ENCODE measurements around the gene GRIN2D.

Gene GRIN2D

GRCh38 chr19:48415806-48416221 lies 22.3 kb downstream of the GRIN2D start:
- H3K4me3 ChIP-seq, result no peak overlapping the region

GRCh38 chr19:48417421-48417820 lies 24.0 kb downstream of the GRIN2D start:
- no peaks in the 10 kb centered on the region for H3K36me3 ChIP-seq (replicated peaks)
- H3K9me3 ChIP-seq, result no peaks in the 10 kb centered on the region
- no peak for DNase-seq (ENCODE audit: low spot score in 2 of 2)
- H3K4me3 ChIP-seq, result no peak overlapping the region
- in situ Hi-C loops (cut with MboI; ENCODE audit: low sequenced_read_pairs), result no loop called here
- H3K4me1 ChIP-seq, result no peaks in the 10 kb centered on the region
- H3K27me3 ChIP-seq (ENCODE audit: low read depth), result no peaks in the 10 kb centered on the region

More at GRCh38 chr19:48415806-48416221, 22.3 kb downstream of the GRIN2D start:
- DNase-seq (ENCODE audit: low spot score in 2 of 2), result no peak
- no peaks in the 10 kb centered on the region for H3K27me3 ChIP-seq (ENCODE audit: low read depth)
- no peaks in the 10 kb centered on the region for H3K36me3 ChIP-seq (replicated peaks)
- in situ Hi-C loops (cut with MboI; ENCODE audit: low sequenced_read_pairs), result no loop called here
- H3K9me3 ChIP-seq, result no peaks in the 10 kb centered on the region
- H3K4me1 ChIP-seq, result no peaks in the 10 kb centered on the region

GRCh38 chr19:48418317-48419064 lies 25.0 kb downstream of the GRIN2D start:
- no peaks in the 10 kb centered on the region for H3K9me3 ChIP-seq
- no peaks in the 10 kb centered on the region for H3K4me1 ChIP-seq
- in situ Hi-C loops (cut with MboI; ENCODE audit: low sequenced_read_pairs), result no loop called here
- no peak overlapping the region for H3K4me3 ChIP-seq
- no peaks in the 10 kb centered on the region for H3K36me3 ChIP-seq (replicated peaks)
- no peak for DNase-seq (ENCODE audit: low spot score in 2 of 2)
- no peaks in the 10 kb centered on the region for H3K27me3 ChIP-seq (ENCODE audit: low read depth)

- DNase-seq (ENCODE audit: low spot score in 2 of 2), result peak; percentile 50 to 79
- Histone ChIP-seq H3K9me3 (no peaks in the 10 kb centered on the region), H3K36me3 (replicated peaks) (no peaks in the 10 kb centered on the region), H3K4me3 (no peak overlapping the region), H3K4me1 (peaks cover under 1% of the 10 kb centered on the region; the same call in 1 of the 2 replicates), H3K27me3 (ENCODE audit: low read depth) (no peaks in the 10 kb centered on the region)
- in situ Hi-C loops (cut with MboI; ENCODE audit: low sequenced_read_pairs), result no loop called here
Measured at GRCh38 chr19:48419158-48419920, 25.9 kb downstream of the GRIN2D start.

- peaks cover 6% of the 10 kb centered on the region for H3K4me1 ChIP-seq
- no peak overlapping the region for H3K4me3 ChIP-seq
- H3K9me3 ChIP-seq, result no peaks in the 10 kb centered on the region
- no peaks in the 10 kb centered on the region for H3K27me3 ChIP-seq (ENCODE audit: low read depth)
- H3K36me3 ChIP-seq (replicated peaks), result no peaks in the 10 kb centered on the region
- DNase-seq (ENCODE audit: low spot score in 2 of 2), result no peak
- in situ Hi-C loops (cut with MboI; ENCODE audit: low sequenced_read_pairs), result no loop called here
Measured at GRCh38 chr19:48421548-48421947, 28.1 kb downstream of the GRIN2D start.

DNA sequence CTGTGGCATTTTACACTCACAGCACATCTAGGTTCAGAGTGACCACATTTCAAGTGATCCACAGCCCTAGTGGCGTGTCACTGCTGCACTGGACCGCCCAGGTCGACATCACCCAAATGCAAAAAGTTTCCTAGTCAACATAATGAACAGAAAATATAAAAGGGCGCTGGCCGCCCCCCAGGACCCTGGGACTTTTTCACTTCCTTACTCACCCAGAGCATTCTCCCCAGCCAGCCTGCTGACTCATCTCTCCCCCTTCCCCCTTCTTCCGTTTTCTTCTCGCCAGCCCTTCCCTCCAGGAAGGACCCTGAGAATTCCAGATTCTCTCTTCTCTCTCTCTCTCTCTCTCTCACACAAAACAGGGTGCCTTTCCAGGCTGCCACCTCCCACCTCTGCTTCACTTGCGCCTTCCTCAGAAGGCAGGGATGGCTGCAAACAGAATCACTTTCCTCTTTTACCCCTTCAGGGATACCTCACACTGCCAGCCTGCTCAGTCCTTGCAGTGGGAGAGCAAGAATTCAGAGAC lies 31.3 kb downstream of the GRIN2D start:
- DNase-seq (ENCODE audit: low spot score in 2 of 2), result peak; percentile 32 to 50
- Histone ChIP-seq H3K9me3 (no peaks in the 10 kb centered on the region), H3K4me1 (peaks cover 6% of the 10 kb centered on the region), H3K27me3 (ENCODE audit: low read depth) (no peaks in the 10 kb centered on the region), H3K36me3 (replicated peaks) (no peaks in the 10 kb centered on the region), H3K4me3 (no peak overlapping the region)
- in situ Hi-C loops (cut with MboI; ENCODE audit: low sequenced_read_pairs), result no loop called here

DNA sequence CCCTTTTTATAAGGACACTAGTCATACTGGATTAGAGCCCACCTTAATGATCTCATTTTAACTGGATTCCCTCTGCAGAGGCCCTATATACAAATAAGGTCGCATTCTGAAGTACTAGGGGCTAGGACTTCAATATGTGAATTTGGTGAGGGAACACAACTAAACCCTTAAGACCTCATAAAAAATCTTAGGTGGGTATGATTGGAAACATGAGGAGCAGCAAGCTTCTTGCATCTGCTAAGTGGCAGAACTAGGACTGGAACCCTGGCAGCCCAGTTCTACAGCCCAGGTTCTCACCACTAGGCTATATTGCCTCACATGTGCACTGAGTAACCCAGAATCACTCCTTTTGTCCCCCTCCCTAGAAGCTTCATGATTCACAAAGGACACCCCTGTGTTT lies 35.2 kb downstream of the GRIN2D start:
- DNase-seq (ENCODE audit: low spot score in 2 of 2), result no peak
- Histone ChIP-seq H3K9me3 (no peaks in the 10 kb centered on the region), H3K4me1 (peaks cover 6% of the 10 kb centered on the region), H3K36me3 (replicated peaks) (no peaks in the 10 kb centered on the region), H3K27me3 (ENCODE audit: low read depth) (no peaks in the 10 kb centered on the region), H3K4me3 (no peak overlapping the region)
- in situ Hi-C loops (cut with MboI; ENCODE audit: low sequenced_read_pairs), result no loop called here

GRCh38 chr19:48433337-48433736 lies 39.9 kb downstream of the GRIN2D start:
- Histone ChIP-seq H3K9me3 (no peaks in the 10 kb centered on the region), H3K4me3 (no peak overlapping the region), H3K36me3 (replicated peaks) (no peaks in the 10 kb centered on the region), H3K27me3 (ENCODE audit: low read depth) (no peaks in the 10 kb centered on the region), H3K4me1 (no peaks in the 10 kb centered on the region)
- in situ Hi-C loops (cut with MboI; ENCODE audit: low sequenced_read_pairs), result no loop called here
- DNase-seq (ENCODE audit: low spot score in 2 of 2), result no peak

DNA sequence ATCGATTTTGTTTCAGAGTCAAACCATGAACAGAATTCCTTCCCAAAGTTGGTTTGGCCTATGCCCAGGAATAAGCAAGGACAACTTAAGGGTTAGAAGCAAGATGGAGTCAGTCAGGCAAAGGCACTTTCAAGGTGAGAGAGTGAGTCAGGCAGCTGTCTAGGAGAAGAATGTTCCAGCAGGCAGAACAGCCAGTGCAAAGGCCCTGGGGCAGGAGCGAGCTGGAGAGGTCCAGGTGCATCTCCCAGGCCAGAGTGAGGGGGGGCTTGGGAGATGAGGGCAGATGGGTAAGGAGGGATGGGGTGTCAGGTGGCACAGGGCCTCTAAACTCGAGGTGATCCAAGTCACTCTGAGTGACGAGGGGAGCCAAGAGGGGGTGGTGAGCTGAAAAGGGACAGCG lies 43.1 kb downstream of the GRIN2D start:
- H3K4me3 ChIP-seq, result no peak overlapping the region
- in situ Hi-C loops (cut with MboI; ENCODE audit: low sequenced_read_pairs), result no loop called here
- H3K9me3 ChIP-seq, result no peaks in the 10 kb centered on the region
- H3K36me3 ChIP-seq (replicated peaks), result no peaks in the 10 kb centered on the region
- DNase-seq (ENCODE audit: low spot score in 2 of 2), result no peak
- H3K4me1 ChIP-seq, result no peaks in the 10 kb centered on the region
- no peaks in the 10 kb centered on the region for H3K27me3 ChIP-seq (ENCODE audit: low read depth)

DNA sequence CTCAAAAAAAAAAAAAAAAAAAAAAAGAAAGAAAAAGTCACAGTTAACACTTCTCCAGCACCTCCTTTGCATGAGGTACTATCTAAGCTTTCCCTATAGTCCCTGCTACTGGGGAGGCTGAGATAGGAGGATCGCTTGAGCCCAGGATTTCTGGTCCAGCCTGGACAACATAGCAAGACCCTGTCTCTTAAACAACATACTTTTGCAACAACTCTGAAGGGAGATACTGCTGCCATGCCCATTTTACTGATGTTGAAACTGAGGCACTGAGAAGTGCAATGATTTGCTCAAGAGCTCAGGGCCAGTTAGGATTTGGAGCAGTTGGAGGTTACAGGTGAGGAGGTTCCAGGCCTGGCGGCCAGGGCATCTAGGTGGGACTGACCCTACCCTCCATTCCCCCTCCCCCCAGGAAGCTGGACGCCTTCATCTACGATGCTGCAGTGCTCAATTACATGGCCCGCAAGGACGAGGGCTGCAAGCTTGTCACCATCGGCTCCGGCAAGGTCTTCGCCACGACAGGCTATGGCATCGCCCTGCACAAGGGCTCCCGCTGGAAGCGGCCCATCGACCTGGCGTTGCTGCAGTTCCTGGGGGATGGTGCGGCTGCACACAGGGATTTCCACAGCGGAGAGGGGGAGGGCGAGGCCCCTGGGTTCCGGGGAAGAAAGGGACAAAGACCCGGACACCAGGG lies 48.0 kb downstream of the GRIN2D start:
- Histone ChIP-seq H3K36me3 (replicated peaks) (peaks cover 5% of the 10 kb centered on the region), H3K4me3 (no peak overlapping the region), H3K4me1 (no peaks in the 10 kb centered on the region; the same call in 1 of the 2 replicates), H3K27me3 (ENCODE audit: low read depth) (no peaks in the 10 kb centered on the region), H3K9me3 (no peaks in the 10 kb centered on the region)
- no peak for DNase-seq (ENCODE audit: low spot score in 2 of 2)
- in situ Hi-C loops (cut with MboI; ENCODE audit: low sequenced_read_pairs), result no loop called here

DNA sequence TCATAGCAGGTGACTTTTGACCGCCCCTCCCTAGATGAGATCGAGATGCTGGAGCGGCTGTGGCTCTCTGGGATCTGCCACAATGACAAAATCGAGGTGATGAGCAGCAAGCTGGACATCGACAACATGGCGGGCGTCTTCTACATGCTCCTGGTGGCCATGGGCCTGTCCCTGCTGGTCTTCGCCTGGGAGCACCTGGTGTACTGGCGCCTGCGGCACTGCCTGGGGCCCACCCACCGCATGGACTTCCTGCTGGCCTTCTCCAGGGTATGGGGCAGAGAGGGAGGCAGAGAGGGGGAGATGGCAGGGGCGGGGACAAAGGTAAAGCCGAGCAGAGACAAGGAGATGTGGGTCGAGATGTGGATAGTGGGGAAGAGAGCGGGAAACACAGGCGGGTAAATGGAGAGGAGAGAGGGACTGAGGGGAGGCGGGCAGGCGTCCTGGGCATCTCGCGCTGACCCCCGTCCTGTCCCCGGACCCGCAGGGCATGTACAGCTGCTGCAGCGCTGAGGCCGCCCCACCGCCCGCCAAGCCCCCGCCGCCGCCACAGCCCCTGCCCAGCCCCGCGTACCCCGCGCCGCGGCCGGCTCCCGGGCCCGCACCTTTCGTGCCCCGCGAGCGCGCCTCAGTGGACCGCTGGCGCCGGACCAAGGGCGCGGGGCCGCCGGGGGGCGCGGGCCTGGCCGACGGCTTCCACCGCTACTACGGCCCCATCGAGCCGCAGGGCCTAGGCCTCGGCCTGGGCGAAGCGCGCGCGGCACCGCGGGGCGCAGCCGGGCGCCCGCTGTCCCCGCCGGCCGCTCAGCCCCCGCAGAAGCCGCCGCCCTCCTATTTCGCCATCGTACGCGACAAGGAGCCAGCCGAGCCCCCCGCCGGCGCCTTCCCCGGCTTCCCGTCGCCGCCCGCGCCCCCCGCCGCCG lies 48.9 kb downstream of the GRIN2D start:
- Histone ChIP-seq H3K27me3 (ENCODE audit: low read depth) (no peaks in the 10 kb centered on the region), H3K4me1 (no peaks in the 10 kb centered on the region; the same call in 1 of the 2 replicates), H3K4me3 (no peak overlapping the region), H3K36me3 (replicated peaks) (peaks cover 10% of the 10 kb centered on the region), H3K9me3 (no peaks in the 10 kb centered on the region)
- in situ Hi-C loops (cut with MboI; ENCODE audit: low sequenced_read_pairs), result no loop called here
- no peak for DNase-seq (ENCODE audit: low spot score in 2 of 2)

DNA sequence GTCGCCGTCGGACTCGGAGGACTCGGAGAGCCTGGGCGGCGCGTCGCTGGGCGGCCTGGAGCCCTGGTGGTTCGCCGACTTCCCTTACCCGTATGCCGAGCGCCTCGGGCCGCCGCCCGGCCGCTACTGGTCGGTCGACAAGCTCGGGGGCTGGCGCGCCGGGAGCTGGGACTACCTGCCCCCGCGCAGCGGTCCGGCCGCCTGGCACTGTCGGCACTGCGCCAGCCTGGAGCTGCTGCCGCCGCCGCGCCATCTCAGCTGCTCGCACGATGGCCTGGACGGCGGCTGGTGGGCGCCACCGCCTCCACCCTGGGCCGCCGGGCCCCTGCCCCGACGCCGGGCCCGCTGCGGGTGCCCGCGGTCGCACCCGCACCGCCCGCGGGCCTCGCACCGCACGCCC lies 49.8 kb downstream of the GRIN2D start:
- peaks cover 18% of the 10 kb centered on the region for H3K36me3 ChIP-seq (replicated peaks)
- no peaks in the 10 kb centered on the region for H3K9me3 ChIP-seq
- no peak for DNase-seq (ENCODE audit: low spot score in 2 of 2)
- no peaks in the 10 kb centered on the region for H3K27me3 ChIP-seq (ENCODE audit: low read depth)
- no peak overlapping the region for H3K4me3 ChIP-seq
- no peaks in the 10 kb centered on the region; the same call in 1 of the 2 replicates for H3K4me1 ChIP-seq
- in situ Hi-C loops (cut with MboI; ENCODE audit: low sequenced_read_pairs), result no loop called here
